IPS-18c (cell line): Measurements from ENCODE around the gene HERC6.
"Not testable (repeated sequence)": the region's sequence is repeated elsewhere in the genome, so short reads cannot be mapped to it uniquely, and the experiment has no call there.

ENCODE experiments used
- H3K4me3 ChIP-seq: 2 replicates; pipeline ENCODE4 v1.7.0; 2013; ENCODE audit warnings: low read depth, mild to moderate bottlenecking, low read length, moderate library complexity; ENCODE audit not compliant: insufficient read depth
- H3K9me3 ChIP-seq: one replicate; pipeline ENCODE4 v1.6.1; 2013; ENCODE audit warnings: mild to moderate bottlenecking, low read length, moderate library complexity; ENCODE audit not compliant: control insufficient read depth, insufficient read depth

The HERC6 gene

DNA sequence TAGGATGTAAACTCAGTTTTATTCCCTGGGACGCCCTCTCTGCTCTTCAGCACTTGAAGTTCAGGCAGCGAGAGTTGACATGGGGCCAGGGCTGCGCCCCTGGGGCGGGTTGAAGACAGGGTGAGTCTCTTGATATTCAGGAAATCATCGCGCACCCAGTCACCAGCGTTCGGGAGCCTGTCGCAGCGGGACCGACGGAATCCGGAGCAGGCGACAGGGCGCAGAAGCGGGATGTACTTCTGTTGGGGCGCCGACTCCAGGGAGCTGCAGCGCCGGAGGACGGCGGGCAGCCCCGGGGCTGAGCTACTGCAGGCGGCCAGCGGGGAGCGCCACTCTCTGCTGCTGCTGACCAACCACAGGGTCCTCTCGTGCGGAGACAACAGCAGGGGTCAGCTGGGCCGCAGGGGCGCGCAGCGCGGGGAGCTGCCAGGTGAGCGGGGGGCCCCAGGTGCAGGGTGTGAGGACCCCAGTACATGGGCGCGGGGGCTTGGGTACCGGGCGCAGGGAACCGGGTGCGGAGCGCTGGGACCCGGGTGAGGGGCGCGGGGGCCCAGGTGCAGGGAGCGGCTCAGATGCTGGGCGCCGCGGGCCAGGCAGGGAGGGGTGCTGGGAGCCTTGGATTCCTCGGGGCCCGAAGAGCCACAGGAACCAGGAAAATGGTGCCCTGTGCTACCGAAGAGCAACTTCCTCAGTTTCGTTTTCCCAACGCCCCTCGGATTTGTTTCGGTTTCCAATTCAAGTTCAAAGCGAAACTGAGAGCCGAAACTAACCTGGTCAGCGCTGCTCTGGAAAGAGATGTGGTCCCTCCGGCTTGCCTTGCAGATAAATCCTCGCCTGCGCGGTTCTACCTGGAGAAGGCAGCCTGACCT, at the start of gene HERC6:
Gene HERC6, plus strand, starts transcription at position 162 of the 869 bp plus-strand sequence. Its CDS starts 70 bp downstream, at position 232.
- no peaks in the 10 kb centered on the region for H3K9me3 ChIP-seq
- peak within 1 kb of the TSS; percentile 82 for H3K4me3 ChIP-seq

DNA sequence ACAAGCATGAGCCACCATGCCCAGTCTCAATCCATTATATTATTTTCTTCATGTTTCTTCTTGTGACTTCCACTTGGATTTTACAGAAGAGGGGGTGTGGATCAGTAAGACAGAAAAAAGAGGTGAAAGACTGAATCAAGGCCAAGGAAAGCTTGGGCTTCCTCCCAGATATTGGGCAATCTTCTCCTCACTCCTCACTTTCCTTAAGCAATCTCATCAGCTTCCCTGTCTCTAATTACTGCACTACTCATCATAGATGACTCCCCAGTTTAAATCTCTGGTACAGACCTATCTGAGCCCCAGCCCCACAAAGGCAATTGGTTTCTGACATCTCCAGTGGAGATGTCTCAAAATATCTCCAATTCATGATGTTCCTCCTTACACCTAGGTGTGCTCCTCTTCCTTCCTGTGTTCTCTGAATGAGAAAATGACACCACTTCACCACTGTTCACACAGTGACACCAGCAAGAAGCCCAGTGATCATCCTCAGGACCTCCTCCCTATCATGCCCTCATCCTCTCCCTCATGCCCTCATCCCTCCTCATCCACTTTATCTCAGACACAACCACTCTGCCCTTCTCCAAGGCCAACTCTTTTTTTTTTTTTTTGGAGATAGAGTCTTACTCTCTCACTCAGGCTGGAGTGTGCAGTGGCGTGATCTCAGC, 44.8 kb upstream of the HERC6 start:
- no peak overlapping the region for H3K4me3 ChIP-seq

DNA sequence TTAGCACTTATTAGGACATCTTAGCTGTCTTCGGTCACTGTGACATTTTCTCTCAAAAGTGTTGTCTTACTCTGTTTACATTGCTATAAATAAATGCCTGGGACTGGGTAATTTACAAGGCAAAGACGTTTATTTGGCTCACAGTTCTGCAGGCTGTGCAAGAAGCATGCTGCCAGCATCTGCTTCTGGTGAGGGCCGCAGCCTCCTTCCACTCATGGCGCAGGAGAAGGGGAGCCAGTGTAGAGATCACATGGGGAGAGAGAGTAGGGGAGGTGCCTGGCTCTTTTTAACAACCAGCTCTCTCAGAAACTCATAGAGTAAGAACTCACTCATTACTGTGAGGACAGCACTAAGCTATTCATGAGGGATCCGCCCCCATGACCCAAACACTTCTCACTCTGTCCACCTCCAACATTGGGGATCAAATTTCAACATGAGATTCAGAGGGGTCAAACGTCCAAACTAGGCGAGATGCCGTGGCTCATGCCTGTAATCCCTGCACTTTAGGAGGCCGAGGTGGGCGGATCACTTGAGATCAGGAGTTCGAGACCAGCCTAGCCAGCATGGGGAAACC, 43.5 kb upstream of the HERC6 start:
- Histone ChIP-seq H3K9me3 (no peaks in the 10 kb centered on the region), H3K4me3 (no peak overlapping the region)

More for the DNA sequence above, 44.8 kb upstream of the HERC6 start:
- H3K9me3 ChIP-seq: no peaks in the 10 kb centered on the region

DNA sequence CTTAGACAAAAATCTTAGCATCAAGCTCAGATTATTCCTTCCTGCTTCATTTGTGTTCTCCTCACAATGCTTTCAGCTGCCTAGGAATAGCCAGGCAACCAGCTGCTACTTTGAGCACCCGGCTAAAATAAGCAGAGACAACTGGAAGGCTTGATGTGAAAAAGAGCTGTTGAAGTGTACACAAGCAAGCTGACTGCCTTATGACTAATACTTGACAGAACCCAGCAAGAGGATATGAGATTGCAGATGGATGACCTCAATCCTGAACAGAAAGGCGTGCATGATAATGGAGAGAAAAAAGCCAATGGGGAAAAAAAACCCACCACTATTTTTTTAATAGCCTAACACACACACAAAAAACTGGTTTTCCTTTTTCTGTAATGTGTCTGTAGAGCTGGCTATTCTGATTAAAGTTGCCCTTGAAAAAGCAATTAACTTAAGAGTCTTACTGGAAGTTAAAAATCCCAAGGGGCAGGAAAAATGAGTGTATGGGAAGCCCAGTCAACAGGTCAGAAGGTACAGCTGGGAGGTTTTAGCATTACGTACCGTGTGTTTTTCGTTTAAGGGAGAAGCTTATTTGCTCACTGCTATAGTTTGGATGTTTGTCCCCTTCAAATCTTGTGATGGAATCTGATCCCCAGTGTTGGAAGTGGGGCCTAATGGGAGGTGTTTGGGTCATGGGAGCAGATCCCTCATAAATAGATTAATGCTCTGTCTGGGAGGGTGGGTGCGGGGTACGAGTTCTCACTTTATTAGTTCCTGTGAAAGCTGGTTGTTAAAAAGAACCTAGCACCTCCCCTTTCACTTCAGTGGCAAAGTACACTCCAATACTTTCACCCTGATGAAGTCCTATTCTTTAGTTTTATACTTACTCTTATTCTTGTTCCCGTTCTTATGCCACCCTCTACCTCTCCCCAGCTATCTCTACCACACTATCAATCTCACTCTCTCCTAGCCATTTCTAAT, 37.1 kb upstream of the HERC6 start:
- Histone ChIP-seq H3K4me3 (no peak overlapping the region), H3K9me3 (no peaks in the 10 kb centered on the region)

DNA sequence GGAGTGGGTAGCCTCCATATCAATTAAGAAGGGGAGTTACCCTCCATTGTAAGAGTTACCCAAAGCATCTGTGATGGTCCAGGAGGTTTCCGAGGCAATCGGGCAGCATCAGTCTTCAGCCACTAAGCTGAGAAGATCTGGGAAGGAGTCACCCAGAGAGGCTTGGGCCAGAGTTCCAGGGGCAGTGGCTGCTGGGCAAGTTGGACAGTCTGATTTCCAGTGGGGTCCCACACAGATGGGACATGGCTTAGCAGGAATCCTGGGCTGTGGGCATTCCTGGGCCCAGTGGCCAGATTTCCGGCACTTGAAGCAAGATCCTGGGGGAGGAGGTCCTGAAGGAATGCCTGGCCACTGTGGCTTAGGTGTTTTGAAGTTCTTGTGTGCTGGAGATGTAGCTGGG, 31.8 kb upstream of the HERC6 start:
- not testable (repeated sequence) for H3K4me3 ChIP-seq, H3K9me3 ChIP-seq

DNA sequence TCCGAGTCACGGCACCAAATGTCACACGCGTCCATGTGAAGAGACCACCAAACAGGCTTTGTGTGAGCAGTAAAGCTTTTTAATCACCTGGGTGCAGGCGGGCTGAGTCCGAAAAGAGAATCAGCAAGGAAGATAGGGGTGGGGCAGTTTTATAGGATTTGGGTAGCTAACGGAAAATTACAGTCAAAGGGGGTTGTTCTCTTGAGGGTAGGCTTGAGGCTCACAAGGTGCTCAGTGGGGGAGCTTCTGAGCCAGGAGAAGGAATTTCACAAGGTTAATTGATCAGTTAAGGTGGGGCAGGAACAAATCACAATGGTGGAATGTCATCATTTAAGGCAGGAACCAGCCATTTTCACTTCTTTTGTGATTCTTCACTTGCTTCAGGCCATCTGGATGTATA, 29.9 kb upstream of the HERC6 start:
- not testable (repeated sequence) for H3K9me3 ChIP-seq, H3K4me3 ChIP-seq

DNA sequence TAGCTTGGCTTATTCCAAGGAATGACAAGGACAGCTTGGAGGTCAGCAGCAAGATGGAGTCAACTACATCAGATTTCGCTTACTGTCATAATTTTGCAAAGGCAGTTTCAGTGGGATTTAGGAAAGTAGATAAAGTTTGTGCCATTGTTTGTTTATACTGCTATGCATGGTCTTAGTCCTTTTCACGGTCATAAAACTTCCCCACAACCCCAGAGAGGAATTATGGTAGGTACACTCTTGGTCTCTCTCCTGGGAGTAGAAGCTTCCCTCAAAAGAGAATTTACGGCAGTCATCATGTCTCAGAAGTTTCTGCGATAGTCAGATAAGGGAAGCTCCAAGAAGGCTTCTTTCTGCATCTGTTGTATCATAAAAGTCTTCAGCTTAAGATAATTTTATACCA, 27.9 kb upstream of the HERC6 start:
- peaks cover 4% of the 10 kb centered on the region for H3K9me3 ChIP-seq
- H3K4me3 ChIP-seq: no peak overlapping the region

DNA sequence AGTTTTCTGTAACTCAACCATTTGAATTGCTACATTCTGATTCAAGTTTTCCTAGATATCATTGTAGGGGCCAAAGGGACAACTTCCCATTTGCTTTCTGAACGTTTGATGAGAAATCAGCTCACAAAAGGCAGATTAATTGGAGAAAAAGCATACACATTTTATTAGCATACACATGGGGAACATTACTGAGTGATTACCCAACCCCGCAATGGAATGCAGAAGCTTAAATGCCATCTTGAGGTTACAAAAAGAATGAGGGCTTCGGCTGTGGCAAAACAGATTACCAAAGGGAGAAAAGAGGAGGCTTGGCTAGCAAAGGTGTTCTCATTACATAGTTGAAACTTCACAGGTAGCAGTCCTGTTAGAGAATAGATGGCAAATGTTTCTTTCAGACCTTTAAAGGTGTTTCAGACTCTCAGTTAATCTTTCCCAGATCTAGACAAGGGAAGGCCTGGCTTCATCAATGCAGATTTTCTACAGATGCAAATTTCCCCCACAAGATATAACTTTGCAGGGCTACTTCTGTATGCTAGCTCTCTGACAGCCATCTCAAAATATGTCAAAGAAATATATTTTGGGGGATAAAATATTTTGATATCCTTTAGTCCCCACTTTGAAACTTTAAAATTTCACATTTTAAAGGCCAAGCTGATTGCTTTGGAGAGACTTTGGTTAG, 26.5 kb upstream of the HERC6 start:
- Histone ChIP-seq H3K4me3 (no peak overlapping the region), H3K9me3 (peaks cover 4% of the 10 kb centered on the region)

DNA sequence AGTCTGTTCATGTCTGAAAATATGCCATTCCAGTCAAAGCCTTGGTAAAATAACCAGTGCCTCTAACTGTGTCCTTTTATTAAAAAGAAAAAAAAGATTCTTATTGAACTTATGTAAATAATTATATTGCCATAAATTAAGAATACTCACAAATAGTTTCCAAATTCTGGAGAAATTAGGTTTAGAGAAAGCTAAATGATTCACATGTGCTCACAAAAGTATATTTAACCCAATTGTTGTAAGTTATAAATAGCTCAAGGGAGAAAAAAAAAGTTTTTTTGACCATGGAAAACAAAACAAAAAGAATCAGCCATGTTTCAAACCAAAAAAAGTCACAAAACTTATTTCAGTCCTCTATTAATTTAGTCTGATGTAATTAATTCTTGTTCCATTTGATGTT, 25.3 kb upstream of the HERC6 start:
- Histone ChIP-seq H3K9me3 (peaks cover 4% of the 10 kb centered on the region), H3K4me3 (no peak overlapping the region)

DNA sequence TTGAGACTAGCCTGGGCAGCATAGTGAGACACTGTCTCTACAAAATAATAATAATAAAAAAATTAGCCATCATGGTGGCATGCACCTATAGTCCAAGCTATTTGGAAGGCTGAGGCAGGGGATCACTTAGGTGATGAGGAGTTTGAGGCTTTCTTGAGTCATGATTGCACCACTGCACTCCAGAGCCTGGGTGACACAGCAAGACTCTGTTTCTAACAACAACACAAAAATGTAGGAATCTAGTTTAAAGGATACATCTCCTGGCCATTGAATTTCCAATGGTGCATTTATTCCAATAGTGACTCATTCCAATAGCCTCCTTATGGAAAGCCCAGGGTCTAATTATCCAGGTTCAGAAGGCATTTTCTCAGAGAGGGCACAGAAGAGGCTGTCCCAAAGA, 21.9 kb upstream of the HERC6 start:
- H3K9me3 ChIP-seq: peaks cover 7% of the 10 kb centered on the region
- no peak overlapping the region for H3K4me3 ChIP-seq

DNA sequence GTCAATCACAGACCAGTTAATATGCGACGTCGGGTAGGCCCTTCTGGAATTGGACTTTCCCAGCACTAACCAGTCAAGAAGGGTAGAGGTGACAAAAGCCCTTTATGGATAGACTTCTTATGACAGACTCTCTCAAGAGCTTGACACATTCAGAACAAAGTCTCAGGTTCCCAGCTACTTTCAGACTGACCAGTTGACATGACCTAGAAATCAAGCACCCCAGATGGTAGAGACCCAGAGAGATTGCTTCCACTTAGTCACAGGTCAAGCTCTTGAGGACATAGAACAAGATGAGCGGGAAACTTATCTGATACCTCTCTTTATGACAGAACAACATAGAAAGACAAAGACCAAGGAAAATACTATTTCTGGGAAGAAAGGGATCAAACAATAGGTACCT, 21.4 kb upstream of the HERC6 start:
- Histone ChIP-seq H3K9me3 (peaks cover 7% of the 10 kb centered on the region), H3K4me3 (no peak overlapping the region)

DNA sequence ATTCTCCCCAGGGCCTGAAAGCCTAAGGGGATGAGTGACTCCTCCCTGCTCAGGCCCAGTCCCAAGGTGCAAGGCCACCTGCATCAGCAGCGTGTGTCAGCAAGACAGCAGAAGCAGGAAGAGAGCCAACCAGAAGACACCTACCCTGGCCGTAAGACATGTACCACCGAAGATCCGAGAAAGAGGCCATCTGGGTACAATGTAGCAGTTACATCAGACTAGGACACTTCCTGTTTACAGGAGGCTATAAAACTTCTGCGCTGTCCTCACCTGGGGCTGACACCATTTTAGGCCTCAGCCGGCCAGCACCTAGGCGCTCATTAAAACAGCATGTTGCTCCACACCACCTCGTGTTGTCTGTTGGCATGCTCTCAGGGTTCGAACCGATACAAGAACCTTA, 19.1 kb upstream of the HERC6 start:
- peaks cover 2% of the 10 kb centered on the region for H3K9me3 ChIP-seq
- H3K4me3 ChIP-seq: no peak overlapping the region

DNA sequence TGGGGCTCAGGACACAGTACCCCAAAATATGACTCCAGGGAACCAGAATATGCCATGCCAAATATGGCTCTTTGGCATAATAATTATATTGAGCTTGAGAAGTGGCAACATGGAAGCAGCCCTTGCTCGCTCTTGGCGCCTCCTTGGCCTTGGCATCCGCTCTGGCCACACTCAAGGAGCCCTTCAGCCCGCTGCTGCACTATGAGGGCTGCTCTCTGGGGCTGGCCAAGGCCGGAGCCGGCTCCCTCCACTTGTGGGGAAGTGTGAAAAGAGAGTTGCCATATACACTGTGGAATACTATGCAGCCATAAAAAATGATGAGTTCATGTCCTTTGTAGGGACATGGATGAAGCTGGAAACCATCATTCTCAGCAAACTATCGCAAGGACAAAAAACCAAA, 18.4 kb upstream of the HERC6 start:
- no peak overlapping the region for H3K4me3 ChIP-seq
- H3K9me3 ChIP-seq: peaks cover 2% of the 10 kb centered on the region

DNA sequence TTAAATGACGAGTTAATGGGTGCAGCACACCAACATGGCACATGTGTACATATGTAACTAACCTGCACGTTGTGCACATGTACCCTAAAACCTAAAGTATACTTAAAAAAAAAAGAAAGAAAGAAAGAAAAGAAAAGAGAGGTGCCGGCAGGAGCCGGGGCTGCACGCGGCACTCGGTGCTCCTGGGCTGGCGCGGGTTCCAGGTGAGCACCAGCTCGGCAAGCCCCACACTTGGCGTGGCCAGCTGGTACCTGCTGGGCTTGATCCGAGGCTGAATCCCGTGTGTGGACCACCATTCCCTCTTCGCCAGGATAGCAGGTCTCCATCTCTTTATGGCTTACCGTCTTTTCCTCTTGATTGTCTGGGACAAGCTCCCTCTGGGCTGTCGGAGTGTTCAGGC, 17.9 kb upstream of the HERC6 start:
- no peak overlapping the region for H3K4me3 ChIP-seq
- H3K9me3 ChIP-seq: peaks cover 2% of the 10 kb centered on the region

DNA sequence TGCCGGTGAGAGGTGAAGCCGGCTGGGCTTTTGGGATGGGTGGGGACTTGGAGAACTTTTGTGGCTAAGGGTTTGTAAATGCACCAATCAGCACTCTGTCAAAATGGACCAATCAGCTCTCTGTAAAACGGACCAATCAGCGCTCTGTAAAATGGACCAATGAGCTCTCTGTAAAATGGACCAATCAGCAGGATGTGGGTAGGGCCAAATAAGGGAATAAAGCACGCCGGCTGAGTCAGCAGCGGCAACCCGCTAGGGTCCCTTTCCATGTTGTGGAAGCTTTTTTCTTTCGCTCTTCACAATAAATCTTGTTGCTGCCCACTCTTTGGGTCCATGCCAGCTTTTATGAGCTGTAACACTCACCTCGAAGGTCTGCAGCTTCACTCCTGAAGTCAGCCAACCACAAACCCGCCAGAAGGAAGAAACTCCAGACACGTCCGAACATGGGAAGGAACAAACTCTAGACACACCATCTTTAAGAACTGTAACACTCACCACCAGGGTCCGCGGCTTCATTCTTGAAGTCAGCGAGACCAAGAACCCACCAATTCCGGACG, 17.4 kb upstream of the HERC6 start:
- H3K4me3 ChIP-seq, H3K9me3 ChIP-seq: not testable (repeated sequence)

DNA sequence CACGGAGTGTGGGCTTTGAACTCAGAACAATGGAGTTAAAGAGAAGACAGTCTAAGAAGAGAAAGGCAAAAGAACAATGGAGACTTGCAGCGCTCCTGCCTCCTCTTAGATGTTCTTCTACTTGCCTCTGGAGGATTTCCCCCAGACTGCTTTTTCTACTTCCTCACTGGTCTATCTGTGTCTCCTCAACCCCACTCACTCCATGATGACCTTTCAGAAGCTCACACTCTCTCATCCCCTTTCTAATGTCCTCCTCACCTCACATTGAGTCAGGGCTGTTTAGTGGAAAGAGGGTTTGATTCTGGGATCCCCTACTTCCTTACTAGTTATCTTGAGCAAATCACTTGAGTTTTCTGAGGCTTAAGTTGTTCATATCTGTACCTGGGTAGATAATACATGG, 12.2 kb upstream of the HERC6 start:
- no peaks in the 10 kb centered on the region for H3K9me3 ChIP-seq
- no peak overlapping the region for H3K4me3 ChIP-seq
